ENCODE measurements around the gene SORL1-AS1.
A peak's percentile ranks its signal among the peaks of the same experiment; 100 is the strongest.

SORL1-AS1 gene

GRCh38 chr11:121408830-121409229 is 43.9 kb downstream of the SORL1-AS1 start:
- in situ Hi-C loops (cut with MboI) = no loop called here
- 8% methylated on average over 2 of the region's 2 CpGs for WGBS (ENCODE audit: insufficient coverage, insufficient replicate concordance, low lambda C conversion rate, missing lambda C conversion rate)
- ATAC-seq (peak; percentile 27), DNase-seq (ENCODE audit: low read depth, low spot score) (no peak), FAIRE-seq (no peak)
- ChIA-PET RAD21 (ENCODE audit: unreplicated experiment) (interaction anchor here (0.7 to 1.7 kb wide), 5 partner anchors 13 to 41 kb away, joined by 3 to 5 read pairs (median 3); no protein-coding TSS in a partner anchor), CTCF (interaction anchor here (0.9 to 1.3 kb wide), 6 partner anchors 9 to 41 kb away, joined by 3 to 5 read pairs (median 4); no protein-coding TSS in a partner anchor), POLR2A (interaction anchor here (0.6 to 1.3 kb wide), 5 partner anchors 10 to 758 kb away, joined by 3 to 8 read pairs (median 7); no protein-coding TSS in a partner anchor), SMC1A (ENCODE audit: uncharacterized antibody, unreplicated experiment) (interaction anchor here (0.6 to 5.2 kb wide), 17 partner anchors 9 to 183 kb away, joined by 3 to 46 read pairs (median 4); partner anchors contain the start of gene SORL1-AS1)
- Histone ChIP-seq H3K27me3 (replicated peaks in 1 of 2; ENCODE audit: control insufficient read depth in 2 of 2, insufficient read depth in 2 of 2, low read length in 1 of 2) (no peaks in the 10 kb centered on the region), H4K20me1 (ENCODE audit: control insufficient read depth, insufficient read depth) (no peaks in the 10 kb centered on the region), H3K4me2 (ENCODE audit: control insufficient read depth, insufficient read depth) (no peak overlapping the region), H3K4me1 (ENCODE audit: control insufficient read depth, insufficient read depth, low read length) (peaks cover 5% of the 10 kb centered on the region; the same call in 1 of the 2 replicates), H2AFZ (ENCODE audit: control insufficient read depth, low read depth, low read length) (no peak overlapping the region), H3K27ac (ENCODE audit: control insufficient read depth, insufficient read depth) (no peak overlapping the region), H3K36me3 (ENCODE audit: control insufficient read depth in 2 of 2, insufficient read depth in 2 of 2, low read length in 1 of 2) (no peaks in the 10 kb centered on the region), H3K9ac (ENCODE audit: control insufficient read depth, insufficient read depth, low read length) (no peak overlapping the region), H3K9me3 (replicated peaks; ENCODE audit: control insufficient read depth, insufficient read depth, low read length) (no peaks in the 10 kb centered on the region), H3K79me2 (ENCODE audit: control insufficient read depth, insufficient read depth, low read length) (no peaks in the 10 kb centered on the region), H3K4me3 (no peak overlapping the region)
- no TSS peak for BruUV-seq (replicated peaks)
- intact Hi-C loops (cut with micrococcal nuclease; ENCODE audit: unreplicated experiment) = no loop called here
- TF ChIP-seq GABPA (IDR thresholded peaks at IDR 0.05; ENCODE audit: low read depth) (no peak), NR2F1 (conservative IDR thresholded peaks at IDR 0.05) (peak; percentile 56; the same call in 1 of the 2 replicates), STAT1 (conservative IDR thresholded peaks at IDR 0.05) (no peak), FOXK2 (IDR thresholded peaks at IDR 0.05) (no peak), MEF2B (IDR thresholded peaks at IDR 0.05; ENCODE audit: partially characterized antibody, poor library complexity, severe bottlenecking) (no peak), BACH1 (IDR thresholded peaks at IDR 0.05; ENCODE audit: borderline replicate concordance) (no peak), ZNF592 (IDR thresholded peaks at IDR 0.05) (no peak), CEBPB (IDR thresholded peaks at IDR 0.05; ENCODE audit: borderline replicate concordance in 1 of 2, low read depth in 2 of 2, low read length in 2 of 2) (no peak), ZNF217 (IDR thresholded peaks at IDR 0.05) (no peak), MTA2 (IDR thresholded peaks at IDR 0.05; ENCODE audit: low read depth) (peak; percentile 38; the same call in 1 of the 2 replicates), NRF1 (conservative IDR thresholded peaks at IDR 0.05; ENCODE audit: low read depth, low read length) (no peak), ZBTB4 (CRISPR knock-in tag; IDR thresholded peaks at IDR 0.05) (no peak), PKNOX1 (IDR thresholded peaks at IDR 0.05) (peak; percentile 54), CBX3 (IDR thresholded peaks at IDR 0.05; ENCODE audit: borderline replicate concordance, low read depth) (no peak), USF1 (IDR thresholded peaks at IDR 0.05; ENCODE audit: borderline replicate concordance, extremely low read length, insufficient read depth, low read depth, low read length) (no peak)
